22Rv1 (cell line): ENCODE data around the gene SYNDIG1.

Experiments
- CTCF ChIP-seq: fragments of 450-650 bp; IDR thresholded peaks from 2 replicates; pipeline ENCODE4 v1.5.1; 2017; ENCODE audit warnings: mild to moderate bottlenecking
- ZFX ChIP-seq: fragments of 450-650 bp; IDR thresholded peaks from 2 replicates; pipeline ENCODE4 v1.6.1; 2017; ENCODE audit warnings: antibody characterized with exemption, borderline replicate concordance

GRCh38 chr20:24660651-24661050, 191.2 kb downstream of the SYNDIG1 start:
- TF ChIP-seq CTCF, result no peak
- no peak for TF ChIP-seq ZFX
